ENCODE measurements around the gene FGF21.

- TF ChIP-seq CTCF (IDR thresholded peaks at IDR 0.05): no peak
- TF ChIP-seq POLR2A (IDR thresholded peaks at IDR 0.05): no peak
- no peak for TF ChIP-seq POLR2AphosphoS5 (IDR thresholded peaks at IDR 0.05)
These were observed 35.8 kb upstream of the FGF21 start, which contains the start of gene MAMSTR for GRCh38 chr19:48719263-48720171.
